GM19455 (cell line): ENCODE data around the gene AEBP1.
A peak's percentile ranks its signal among the peaks of the same experiment; 100 is the strongest.

ENCODE experiments used
- ATAC-seq: cut with Tn5 transposase; IDR thresholded peaks from one replicate; pipeline ENCODE4 v1.9.1; 2021; ENCODE audit not compliant: unreplicated experiment

The AEBP1 gene

GRCh38 chr7:44084701-44085100 lies 19.4 kb upstream of the AEBP1 start:
- no peak for ATAC-seq

- no peak for ATAC-seq
Measured at GRCh38 chr7:44085546-44085945, 18.6 kb upstream of the AEBP1 start.

GRCh38 chr7:44086627-44087026 lies 17.5 kb upstream of the AEBP1 start:
- no peak for ATAC-seq

GRCh38 chr7:44087911-44088838 lies 16.0 kb upstream of the AEBP1 start:
- no peak for ATAC-seq

- ATAC-seq: no peak
Measured at GRCh38 chr7:44093102-44093641, 11.0 kb upstream of the AEBP1 start.

GRCh38 chr7:44094365-44094764 lies 9.8 kb upstream of the AEBP1 start:
- ATAC-seq: no peak

GRCh38 chr7:44094883-44095592 lies 9.1 kb upstream of the AEBP1 start:
- ATAC-seq: no peak

GRCh38 chr7:44095781-44096180 lies 8.4 kb upstream of the AEBP1 start:
- no peak for ATAC-seq

GRCh38 chr7:44096326-44096881 lies 7.7 kb upstream of the AEBP1 start:
- ATAC-seq: no peak

GRCh38 chr7:44097064-44097932 lies 6.8 kb upstream of the AEBP1 start:
- peak; percentile 64 for ATAC-seq

GRCh38 chr7:44098092-44099068 lies 5.8 kb upstream of the AEBP1 start:
- no peak for ATAC-seq

- ATAC-seq: no peak
Measured at GRCh38 chr7:44099669-44100068, 4.5 kb upstream of the AEBP1 start.

- ATAC-seq: no peak
Measured at GRCh38 chr7:44100458-44101302, 3.5 kb upstream of the AEBP1 start.

GRCh38 chr7:44101303-44101965 lies 2.7 kb upstream of the AEBP1 start:
- ATAC-seq: no peak

GRCh38 chr7:44101966-44102845 lies 1.9 kb upstream of the AEBP1 start:
- ATAC-seq: no peak

- no peak for ATAC-seq
Measured at GRCh38 chr7:44102846-44103565, 1.1 kb upstream of the AEBP1 start.
